HG03175 (cell line): ENCODE data around the gene SRPX2.

Source experiments
- ATAC-seq: cut with Tn5 transposase; IDR thresholded peaks from one replicate; pipeline ENCODE4 v1.9.1; 2021; ENCODE audit warnings: mild to moderate bottlenecking, moderate library complexity; ENCODE audit not compliant: unreplicated experiment

SRPX2 gene

DNA sequence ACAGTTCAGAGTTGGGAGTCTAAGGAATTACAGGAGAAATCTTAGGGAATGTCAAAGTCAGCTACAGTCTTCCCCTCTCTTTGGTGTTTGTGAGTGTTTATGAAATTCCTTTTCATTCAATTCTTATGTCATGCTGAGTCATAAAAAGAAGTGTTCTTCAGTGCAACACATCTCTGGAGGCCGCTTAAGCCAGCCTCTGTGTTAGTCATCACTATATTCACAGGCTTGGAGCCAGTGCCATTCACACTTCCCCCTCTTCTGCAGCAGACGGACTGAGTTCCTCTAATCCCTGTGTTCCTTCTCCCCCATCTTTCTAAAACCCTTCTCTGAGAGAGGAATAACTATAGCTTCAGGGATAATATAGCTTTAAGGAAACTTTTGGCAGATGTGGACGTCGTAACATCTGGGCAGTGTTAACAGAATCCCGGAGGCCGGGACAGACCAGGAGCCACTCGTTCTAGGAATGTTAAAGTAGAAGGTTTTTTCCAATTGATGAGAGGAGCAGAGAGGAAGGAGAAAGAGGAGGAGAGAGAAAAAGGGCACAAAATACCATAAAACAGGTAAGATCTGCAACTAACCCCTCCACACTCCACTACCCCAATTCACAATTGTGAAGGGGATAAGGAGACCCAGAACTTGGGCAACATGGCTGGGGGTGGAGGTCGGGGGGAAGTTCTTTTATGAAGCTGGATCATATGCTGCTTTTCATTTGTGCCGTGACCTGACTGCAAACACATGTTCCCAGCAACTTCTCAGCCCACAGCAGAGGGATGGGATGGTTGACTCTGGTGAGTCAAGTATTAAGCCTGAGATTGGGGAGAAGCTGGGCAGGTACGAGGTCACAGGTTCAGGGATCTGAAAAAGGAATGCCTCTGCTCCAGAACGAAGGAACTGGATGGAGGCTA is at the start of gene SRPX2:
Gene SRPX2 (plus strand): TSS at position 244 of the 905 bp plus-strand sequence. CDS start 2,124 bp downstream, outside the sequence.
- no peak for ATAC-seq

DNA sequence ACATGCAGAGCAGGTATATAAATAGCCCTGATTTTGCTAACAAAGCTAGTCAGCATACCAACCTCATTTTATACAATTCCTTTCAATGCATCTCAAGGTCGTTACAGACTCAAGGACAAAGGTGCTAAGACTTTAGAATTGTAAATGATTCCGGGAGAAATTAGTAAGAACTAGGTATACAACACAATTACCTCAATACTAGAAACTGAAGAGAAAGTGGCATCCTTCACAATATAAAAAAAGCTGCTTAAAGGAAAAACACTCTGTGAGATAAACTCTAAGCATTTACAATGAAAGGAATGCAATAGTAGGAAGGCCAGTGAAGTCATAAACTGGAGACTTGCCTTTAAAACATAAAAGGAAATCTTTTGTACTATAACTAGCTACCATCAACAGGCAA is 47.4 kb upstream of the SRPX2 start:
- no peak for ATAC-seq

DNA sequence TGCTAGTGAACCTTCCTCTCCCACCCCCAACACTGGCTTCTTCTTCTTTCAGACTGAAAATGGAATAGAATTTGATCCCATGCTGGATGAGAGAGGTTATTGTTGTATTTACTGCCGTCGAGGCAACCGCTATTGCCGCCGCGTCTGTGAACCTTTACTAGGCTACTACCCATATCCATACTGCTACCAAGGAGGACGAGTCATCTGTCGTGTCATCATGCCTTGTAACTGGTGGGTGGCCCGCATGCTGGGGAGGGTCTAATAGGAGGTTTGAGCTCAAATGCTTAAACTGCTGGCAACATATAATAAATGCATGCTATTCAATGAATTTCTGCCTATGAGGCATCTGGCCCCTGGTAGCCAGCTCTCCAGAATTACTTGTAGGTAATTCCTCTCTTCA is 44.5 kb upstream of the SRPX2 start:
- ATAC-seq, result no peak

DNA sequence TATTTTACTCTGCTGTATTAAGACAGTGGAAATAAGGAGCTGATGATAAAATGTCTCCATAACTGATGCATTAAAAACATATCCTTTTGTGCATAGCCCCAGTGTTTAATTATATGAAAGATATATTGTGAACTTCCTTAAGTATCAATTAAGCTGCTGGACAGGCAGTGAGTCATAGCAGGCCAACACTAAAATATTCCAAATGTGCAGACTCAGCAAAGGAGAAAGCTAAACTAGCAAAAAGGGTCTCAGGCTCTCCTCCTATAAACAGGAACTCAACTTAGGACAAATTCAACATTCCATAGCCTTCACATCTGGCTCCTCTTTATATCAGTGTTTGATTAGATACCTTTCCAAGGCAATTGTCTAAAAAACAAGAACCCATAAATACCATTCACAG is 43.7 kb upstream of the SRPX2 start:
- ATAC-seq, result no peak

- peak; percentile 88 for ATAC-seq
These were observed 43.2 kb upstream of the SRPX2 start for GRCh38 chrX:100600758-100601157.

GRCh38 chrX:100606753-100607152 is 37.2 kb upstream of the SRPX2 start:
- ATAC-seq, result no peak

GRCh38 chrX:100609591-100609990 is 34.4 kb upstream of the SRPX2 start:
- no peak for ATAC-seq

- no peak for ATAC-seq
These were observed 32.0 kb upstream of the SRPX2 start for GRCh38 chrX:100611951-100612350.

GRCh38 chrX:100615005-100615404 is 29.0 kb upstream of the SRPX2 start:
- peak; percentile 100 for ATAC-seq

GRCh38 chrX:100623001-100623400 is 21.0 kb upstream of the SRPX2 start:
- ATAC-seq, result no peak

DNA sequence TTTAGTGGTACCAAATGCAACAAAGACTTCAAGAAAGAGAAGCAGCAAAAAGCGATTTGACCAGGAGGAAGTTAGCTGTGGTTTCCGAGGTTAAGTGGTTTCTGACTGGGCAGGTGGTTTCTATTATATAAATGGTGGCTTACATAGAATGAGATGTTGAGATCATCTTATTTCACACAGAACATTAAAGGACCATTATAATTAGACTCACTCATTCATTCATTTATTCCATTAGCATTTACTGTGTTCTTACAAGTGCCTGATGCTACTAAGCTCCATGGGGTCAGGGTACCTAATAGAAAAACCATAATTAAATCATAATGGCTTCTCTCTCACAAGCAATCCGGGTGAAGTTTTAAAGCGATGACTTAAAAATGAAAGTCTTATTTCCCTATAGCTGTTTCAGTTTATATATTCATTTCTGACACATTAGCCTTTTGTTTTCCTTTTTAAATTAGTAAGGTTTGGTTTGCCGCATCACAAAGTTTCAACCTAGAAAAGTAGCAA is 18.0 kb upstream of the SRPX2 start:
- peak; percentile 89 for ATAC-seq

- ATAC-seq, result no peak
These were observed 9.0 kb upstream of the SRPX2 start for GRCh38 chrX:100635040-100635439.

DNA sequence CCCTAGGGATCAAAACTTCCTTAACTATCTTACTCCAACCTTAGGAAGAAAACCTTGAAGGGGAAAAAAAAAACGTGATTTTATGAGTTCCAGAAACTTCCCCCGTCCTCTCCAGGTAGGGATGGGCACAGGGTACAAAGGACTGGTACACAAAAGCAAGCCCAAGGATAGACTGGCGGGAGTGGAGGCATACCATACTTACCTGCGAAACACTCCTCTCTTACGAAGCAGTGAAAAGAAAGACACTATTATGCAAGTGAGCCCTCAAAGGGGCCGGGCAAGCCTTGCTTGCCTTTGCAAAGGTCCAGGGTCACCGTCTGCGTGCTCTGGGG is 8.0 kb upstream of the SRPX2 start:
- ATAC-seq, result peak; percentile 5

DNA sequence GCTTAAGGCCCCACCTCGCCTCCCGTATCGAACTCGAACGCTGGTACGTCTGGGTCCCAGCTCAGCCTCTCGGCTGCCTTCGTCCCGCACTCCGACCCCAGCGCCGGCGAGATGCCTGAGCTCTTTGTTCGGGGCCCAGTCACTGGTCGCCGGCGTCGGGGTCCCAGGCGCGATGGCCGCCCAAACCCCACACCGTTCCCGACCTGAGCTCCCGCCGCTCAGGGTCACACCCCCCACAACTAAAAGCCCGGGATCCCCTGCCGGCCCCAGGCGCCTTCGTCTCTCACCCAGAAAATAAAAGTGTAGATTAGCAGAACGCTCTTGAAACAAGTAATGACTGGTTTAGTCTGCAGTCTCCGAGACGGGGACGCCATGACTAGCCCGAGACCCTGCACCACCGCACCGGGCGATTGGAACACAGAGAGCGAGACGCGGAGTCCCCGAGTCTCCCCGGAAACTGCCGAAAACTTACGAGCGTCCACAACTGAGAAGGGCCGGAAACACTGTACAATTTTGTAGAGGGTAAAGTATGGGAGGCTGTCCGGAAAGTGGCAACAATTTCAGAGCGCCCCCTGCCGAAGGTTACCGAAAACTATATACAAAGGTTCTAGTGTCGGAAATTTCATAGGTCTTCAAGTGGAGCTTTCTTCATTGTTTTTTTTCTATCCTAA is 7.5 kb upstream of the SRPX2 start, which contains the start of gene TSPAN6:
Gene TSPAN6 (minus strand): TSS at position 486 of the 671 bp plus-strand sequence. CDS start 112 bp downstream, at position 374.
- ATAC-seq, result peak; percentile 100

GRCh38 chrX:100642290-100642689 is 1.7 kb upstream of the SRPX2 start:
- ATAC-seq, result no peak

GRCh38 chrX:100643212-100643611 is 787 bp upstream of the SRPX2 start:
- ATAC-seq, result no peak

- ATAC-seq, result no peak
These were observed 1.1 kb downstream of the SRPX2 start for GRCh38 chrX:100645106-100645505.

DNA sequence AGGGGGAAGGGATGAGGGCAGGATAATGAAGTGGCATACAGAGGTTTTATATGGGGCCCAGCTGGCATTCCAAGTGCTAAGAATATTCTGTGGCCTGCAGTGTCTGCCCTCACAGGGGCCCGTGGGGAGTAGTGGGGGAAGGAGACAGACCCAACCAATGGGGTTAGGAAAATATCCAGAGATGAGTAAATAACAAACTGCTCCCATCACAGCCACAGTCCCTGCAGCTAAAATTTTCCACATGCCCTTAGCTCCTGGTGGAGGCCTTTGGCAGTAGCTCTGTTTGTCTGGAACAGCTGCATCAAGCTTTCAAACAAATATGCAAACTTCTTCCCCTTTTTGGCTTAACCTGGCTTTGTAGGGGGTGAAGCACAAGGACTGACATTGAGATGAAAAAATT is 3.1 kb downstream of the SRPX2 start:
- ATAC-seq, result no peak

DNA sequence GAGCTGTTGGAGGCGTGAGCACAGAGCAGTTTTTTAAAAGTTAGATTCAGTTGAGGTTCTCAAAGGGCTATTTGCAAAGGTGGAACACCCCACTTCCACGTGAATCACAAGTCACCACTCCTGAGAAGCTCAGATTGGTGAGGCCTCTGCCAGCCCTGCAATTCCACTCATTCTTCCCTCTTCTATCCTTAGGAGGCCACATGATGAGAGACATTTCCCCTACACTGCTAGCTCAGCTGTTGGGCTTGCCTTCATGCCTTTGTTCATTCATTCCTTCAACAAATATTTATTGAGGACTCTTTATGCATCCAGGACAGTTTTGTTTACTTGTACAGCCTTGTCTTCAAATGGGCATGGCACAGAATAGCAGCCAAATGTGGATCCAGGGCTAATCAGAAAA is 3.7 kb downstream of the SRPX2 start:
- no peak for ATAC-seq

- ATAC-seq, result no peak
These were observed 4.7 kb downstream of the SRPX2 start for GRCh38 chrX:100648458-100649417.
